ENCODE measurements around the gene UGT1A6.
"Not testable (repeated sequence)": the region's sequence is repeated elsewhere in the genome, so short reads cannot be mapped to it uniquely, and the experiment has no call there.

Gene UGT1A6

DNA sequence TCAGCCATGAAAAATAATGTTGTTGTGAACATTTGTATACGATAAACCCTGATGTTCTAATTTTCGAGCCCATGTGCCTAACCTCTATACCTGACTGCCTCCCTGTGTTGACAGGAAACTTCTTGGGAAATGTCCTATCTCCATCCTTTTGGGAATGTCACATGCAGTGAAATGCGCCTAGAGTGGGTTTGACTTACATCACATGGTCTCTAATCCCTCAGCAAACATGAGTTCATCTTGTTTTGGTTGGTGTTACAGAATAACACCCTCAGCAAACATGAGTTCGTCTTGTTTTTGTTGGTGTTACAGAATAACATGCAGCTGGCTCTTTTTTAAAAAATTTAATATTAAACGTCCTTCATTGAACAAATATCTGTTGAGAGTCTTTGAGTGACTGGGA is 4.3 kb upstream of the UGT1A6 start:
- DNase-seq: no peak

DNA sequence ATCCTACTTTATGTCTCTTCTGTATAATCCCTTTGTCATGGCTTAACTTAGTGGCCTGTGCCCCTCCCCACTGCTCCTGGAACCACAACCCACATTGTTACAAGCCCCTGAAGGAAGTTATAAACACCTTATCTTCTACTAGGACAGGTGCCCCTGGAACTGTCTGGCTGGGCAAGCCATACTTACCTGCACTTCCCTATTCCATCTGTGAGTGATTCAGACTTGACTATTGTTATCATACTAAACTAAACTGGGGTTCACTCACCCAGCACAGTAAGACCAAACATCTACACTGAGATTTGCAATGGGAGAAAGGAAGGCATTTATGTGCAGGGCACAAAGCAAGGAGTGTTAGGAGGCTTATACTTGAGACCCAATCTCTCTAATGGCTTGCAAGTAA is 3.7 kb upstream of the UGT1A6 start:
- DNase-seq: no peak

DNA sequence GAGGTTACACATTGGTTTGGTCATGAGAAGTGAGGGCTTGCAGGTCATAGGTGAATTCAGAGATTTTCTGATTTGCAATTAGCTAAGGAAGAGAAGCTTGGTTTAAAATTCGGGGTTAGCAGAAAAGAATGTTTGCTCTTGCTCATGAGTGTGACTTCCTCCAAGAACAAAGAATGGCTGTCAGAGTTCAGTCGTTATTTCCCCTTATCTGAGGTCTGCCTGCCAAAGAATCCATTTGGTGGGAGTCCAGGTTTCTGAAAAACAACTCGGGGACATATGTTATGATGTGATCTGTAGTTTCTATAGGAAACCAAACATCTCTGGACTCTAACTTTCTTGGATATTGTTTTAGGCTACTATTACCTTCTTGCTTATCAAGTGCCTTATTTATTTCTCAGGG is 3.2 kb upstream of the UGT1A6 start:
- DNase-seq: no peak

DNA sequence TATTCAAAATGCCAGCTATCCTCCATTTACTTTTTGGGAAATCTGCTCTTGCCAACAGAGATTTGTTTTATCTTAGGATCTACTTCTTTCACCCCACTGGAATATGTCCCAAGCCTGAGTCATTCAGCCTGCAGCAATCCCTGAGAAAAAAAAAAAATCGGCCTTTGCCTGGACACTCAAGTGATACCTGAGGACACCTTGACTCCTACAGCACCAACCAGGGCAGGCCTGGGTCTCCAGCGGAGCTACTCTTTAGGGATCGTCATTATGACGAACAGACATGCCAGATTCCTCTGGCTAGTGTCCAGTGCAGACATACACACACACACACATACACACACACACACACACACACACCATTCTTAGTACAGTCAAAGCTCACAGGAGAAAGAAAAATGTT is 2.2 kb upstream of the UGT1A6 start:
- no peak for DNase-seq

DNA sequence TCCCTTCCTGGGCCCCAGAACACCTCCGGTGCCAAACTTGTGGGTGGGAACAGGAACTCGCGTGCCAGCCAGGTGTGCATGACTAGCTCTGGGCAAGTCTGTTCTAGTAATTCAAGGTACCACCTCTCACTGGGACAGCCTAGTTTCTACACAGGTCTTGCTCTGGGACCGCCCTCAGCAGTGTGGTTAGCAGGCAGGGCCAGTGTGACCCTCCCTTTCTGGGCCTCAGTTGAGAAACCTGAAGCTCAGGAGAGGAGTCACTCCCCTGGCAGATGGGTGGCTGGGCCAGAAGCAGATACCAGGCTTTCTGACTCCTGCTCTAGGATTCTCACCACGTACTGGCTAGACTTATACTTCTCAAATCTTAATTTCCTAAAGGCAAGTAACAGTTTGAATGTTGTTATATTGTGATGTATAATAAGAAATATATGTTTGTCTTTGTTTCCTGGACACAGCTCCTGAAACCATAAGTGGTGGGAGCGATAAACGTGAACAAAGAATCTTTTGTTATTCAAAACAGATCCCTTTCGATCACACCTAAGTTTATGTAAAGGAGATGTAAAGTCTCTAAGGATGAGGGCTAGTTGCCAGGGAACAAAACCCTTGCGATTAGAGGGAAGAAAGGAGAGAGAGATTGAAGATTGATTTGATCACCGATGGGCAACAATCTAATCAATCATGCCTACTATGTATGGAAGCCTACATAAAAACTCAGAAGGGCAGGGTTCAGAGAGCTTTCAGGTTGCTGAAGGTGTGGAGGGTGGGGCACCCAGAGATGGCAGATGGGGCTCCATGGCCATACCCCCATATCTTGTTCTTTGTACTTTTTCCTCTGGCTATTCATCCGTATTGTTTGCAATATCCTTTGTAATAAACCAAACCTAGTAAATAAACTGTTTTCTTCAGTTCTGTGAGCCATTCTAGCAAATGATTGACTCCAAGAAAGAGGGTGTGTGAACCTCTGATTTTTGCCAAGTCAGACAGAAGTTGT is 952 bp upstream of the UGT1A6 start:
- no peak for DNase-seq

DNA sequence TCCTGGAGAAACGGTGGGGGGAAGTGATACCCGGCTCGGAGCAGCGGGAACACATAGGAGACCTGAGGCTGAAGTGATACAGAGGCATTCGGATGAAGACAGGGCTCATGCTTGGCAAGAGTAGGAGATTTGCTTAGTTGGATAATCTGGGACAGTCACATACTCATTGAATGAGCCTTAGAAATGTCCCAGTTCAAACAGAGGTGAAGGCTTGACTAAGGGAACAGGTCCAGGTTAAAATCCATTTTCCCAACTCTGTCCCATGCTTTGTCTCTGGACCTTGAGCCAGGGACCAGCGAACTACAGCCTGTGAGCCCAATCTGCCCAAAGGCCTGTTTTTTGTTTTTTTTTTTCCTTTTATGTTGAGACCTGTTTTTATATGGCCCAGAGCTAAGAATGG is 1.3 kb downstream of the UGT1A6 start:
- no peak for DNase-seq

DNA sequence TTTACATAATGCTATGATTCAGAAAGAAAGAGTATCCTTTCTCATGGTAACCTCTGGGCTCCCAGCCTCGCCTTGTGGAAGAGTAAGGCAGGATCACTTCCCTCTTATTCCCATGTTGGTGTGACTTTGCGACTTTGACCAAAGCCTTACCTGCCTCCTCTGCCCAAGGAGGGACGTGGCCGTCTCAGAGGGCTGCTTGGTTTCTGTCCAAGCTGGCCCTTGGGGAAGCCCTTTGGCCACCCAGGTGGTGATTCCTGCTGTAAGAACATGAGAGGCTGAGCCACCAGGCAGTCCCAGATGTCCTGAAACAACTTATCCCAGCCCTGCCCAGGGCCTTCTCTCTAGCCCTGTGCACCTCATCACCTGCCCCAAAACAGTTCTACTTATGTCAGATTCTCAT is 6.0 kb downstream of the UGT1A6 start:
- DNase-seq: no peak

DNA sequence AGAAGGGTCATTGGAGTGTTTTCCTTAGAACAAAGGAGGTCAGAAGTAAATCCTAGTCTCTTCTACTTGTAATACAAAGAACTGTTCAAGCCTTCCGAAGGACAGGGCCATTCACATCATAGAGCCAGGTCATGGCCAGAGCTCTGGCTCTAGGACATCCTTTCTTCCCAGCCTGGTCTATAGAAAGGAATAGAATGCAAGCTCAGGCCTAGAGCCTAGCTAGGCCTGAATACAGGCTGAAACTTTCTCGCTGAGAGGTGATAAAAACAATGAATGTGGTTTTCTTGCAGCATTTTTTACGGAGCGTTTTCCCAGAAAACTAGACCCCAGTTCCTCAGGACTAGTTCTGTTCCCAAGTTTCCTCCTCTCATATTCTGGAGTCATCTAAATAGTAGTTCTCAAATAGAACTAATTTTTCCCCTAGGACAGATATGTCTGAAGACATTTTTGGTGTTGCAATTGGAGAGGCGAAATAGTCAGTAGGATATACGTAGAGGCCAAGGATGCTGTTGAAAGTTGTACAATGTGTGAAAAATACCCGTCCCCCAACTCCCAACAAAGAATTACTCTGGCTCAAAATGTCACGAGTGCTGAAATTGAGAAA is 6.8 kb downstream of the UGT1A6 start:
- no peak for DNase-seq

DNA sequence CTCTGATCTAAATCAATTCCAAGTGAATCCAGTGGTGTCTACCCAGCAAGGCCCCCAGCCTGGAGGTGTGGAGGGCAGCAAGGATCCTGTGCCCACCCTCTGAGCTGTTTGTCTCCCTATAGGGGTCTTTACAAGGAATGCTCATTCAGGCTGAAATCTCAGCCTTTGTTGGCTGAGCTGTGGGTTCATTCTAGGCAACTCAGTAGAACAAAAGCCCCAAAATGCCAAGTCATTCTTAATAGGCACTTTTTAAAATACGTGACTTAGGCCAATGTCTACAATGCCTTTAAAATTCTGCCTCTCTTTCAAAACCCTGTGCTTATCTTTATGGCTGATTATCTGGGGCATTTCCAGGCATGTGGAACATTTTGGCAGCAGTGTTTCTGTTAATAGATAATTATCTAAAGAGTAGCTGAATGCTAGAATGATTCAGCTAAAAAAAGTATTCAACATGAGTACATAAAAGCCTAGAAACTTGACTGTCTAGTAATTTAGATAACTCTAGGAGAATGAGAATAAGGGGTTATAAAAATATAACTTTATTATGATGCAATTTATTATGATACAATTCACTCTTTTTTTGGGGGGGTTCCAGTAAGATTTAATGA is 7.4 kb downstream of the UGT1A6 start:
- no peak for DNase-seq

DNA sequence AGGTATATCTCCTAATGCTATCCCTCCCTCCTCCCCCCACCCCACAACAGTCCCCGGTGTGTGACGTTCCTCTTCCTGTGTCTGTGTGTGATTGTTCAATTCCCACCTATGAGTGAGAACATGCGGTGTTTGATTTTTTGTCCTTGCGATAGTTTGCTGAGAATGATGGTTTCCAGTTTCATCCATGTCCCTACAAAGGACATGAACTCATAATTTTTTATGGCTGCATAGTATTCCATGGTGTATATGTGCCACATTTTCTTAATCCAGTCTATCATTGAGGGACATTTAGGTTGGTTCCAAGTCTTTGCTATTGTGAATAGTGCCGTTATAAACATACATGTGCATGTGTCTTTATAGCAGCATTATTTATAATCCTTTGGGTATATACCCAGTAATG is 8.2 kb downstream of the UGT1A6 start:
- not testable (repeated sequence) for DNase-seq

DNA sequence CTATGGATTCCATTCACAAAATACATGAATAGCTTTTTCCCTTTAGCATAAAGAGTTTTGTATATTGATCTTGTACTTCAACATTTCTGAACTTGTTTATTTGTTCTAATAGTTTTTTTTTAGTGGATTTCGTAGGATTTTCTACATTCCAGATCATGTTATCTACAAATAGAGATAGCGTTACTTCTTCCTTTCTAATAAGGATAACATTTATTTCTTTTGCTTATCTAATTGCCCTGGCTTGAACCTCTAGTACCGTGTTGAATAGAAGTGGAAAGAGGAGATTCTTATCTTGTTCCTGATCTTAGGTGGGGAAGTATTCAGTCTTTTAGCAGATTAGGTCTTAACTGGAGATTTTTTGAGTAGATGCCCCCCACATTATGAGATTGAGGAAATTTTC is 9.5 kb downstream of the UGT1A6 start:
- no peak for DNase-seq

DNA sequence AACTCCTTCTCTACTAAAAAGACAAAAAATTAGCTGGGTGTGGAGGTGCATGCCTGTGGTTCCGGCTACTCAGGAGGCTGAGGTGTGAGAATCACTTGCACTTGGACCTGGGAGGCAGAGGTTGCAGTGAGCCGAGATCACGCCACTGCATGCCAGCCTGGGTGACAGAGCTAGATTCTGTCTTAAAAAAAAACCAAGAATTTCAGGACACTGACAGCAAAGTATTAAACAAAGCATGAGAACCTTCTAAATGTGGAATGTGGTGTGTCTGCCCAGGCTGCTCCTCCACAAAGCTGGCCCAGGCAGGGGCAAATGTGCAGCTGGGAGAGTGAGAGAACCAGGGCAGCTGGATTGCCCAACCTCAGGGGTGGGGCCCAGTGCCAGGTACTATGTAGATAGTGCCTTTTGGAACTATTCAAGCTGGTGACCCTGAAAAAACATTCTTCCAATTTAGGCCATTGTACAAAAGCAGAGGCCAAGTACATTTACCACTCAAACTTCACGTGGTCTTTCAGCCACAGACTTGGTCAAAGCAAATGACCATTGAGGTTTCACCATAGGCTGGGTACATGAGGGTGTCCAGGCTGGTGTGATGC is 13.3 kb downstream of the UGT1A6 start:
- DNase-seq: no peak

DNA sequence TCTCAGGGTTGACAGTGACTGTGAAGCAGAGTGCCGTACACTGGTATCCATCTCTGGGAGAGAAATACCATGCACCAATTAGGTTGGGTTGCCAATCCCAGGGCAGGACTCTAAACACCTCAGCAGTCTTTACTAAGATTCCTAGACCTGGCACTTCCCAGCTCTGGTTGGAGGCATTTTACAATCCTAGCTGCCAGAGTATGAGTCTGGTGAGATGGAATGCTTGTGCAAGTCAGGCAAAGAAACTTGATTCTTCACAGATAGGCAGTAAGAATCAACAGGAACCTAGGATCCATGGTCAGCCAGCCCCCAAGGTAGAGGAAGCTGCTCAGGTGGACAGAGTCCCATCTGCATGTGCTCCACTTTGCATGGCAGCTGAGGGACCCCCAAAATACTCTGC is 14.0 kb downstream of the UGT1A6 start:
- no peak for DNase-seq

DNA sequence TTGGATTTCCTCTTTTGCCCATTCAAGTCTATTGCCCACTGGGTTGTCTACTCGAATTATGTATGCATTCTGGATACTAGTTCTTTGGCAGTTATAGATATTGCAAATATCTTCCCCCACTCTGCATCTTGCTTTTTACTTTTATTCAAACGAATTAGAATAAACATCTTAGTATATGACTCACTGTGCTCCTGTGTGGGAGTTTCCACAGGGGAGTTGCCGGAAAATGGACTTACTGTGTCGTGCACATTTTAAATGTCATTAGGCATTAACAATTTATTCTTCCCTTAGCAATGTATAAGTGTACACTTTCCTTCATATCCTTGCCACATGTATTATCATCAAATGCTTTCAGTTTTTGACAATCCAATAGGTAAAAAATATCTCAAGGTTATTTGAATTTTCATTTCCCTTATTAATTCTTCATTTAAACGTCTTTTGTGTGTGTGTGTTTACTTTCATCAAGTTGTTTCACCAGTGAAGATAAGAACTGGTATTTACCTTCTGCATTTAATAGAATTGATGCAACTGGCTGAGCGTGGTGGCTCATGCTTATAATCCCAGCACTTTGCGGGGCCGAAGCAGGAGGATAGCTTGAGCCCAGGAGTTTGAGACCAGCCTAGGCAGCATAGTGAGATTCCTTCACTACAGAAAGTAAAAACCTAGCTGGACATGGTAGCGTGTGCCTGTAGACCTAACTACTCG is 15.4 kb downstream of the UGT1A6 start:
- DNase-seq: no peak

DNA sequence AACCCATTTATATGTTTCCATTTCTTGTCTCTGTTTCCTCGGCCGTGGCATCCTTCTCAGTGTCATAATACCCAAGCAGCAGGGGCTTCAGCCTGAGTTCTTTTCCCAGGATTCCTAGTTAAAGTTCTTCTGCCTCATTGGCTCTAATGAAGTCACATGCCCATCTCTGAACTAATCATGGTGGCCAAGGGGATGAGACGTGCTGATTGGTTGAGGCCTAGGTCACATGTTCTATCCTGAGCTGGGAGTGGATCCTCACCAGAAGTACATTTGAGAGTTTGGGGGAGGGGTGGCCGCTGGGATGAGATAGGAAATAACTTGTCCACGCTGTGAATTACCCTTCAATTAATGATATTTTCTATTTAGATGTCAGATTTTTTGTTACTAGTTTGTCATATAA is 16.3 kb downstream of the UGT1A6 start:
- no peak for DNase-seq

DNA sequence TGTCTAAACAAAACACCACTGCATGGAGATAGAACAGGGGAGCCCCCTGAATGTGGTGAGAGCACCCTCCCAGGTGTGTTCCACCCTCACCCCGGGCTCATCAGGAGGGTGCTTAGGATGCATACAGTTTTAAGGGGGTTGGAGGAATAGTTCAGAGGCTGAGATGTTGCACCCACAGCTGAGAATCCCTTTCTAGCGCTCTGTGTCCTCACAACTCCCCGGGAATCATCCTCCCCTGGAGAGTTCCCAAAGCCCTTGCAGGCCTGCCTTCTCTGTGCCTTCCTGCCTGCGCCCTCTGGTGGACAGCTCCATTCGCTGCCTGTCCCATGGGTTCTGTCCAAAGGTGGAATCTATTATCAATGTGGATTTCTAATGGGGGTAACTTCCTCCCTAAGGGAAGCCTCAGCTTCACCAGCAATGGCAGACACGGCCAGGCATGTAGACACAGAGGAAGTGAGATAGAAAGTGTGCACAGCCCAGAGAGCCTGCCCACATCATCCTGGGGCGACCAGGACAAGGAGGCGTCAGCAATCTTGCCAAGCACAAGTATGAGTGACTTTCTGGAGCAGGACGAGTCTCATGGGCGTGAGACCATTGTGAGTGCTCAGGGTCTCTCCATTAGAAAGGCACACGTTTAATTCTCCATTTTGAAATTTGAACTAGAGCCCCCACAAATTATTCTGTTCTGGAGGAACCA is 18.8 kb downstream of the UGT1A6 start:
- DNase-seq: peak; percentile 52

DNA sequence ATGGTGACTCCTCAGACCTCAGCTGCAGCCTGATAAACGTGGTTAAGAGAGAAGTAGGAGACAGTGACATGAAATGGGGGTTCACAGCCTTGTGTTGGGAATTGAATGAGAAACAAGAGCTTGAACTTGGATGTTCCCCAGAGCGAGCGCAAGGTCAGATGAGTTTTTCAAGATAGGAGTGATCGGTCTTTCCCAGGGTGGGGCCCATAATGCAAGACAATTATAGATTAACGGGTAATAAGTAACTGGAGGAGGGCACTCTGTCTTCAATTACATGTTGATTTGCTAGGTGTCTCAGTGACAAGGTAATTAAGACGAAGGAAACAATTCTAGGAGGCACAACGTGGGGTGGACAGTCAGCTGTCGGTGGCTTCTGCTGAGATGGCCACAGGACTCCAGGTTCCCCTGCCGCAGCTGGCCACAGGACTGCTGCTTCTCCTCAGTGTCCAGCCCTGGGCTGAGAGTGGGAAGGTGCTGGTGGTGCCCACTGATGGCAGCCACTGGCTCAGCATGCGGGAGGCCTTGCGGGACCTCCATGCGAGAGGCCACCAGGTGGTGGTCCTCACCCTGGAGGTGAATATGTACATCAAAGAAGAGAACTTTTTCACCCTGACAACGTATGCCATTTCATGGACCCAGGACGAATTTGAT is 20.0 kb downstream of the UGT1A6 start, which contains the start of gene UGT1A5:
Gene UGT1A5 (plus strand): TSS at position 297 of the 651 bp plus-strand sequence. CDS start 85 bp downstream, at position 382.
- DNase-seq: no peak

DNA sequence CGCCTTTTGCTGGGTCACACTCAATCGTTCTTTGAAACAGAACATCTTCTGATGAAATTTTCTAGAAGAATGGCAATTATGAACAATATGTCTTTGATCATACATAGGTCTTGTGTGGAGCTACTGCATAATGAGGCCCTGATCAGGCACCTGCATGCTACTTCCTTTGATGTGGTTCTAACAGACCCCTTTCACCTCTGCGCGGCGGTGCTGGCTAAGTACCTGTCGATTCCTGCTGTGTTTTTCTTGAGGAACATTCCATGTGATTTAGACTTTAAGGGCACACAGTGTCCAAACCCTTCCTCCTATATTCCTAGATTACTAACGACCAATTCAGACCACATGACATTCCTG is 20.5 kb downstream of the UGT1A6 start:
- no peak for DNase-seq

DNA sequence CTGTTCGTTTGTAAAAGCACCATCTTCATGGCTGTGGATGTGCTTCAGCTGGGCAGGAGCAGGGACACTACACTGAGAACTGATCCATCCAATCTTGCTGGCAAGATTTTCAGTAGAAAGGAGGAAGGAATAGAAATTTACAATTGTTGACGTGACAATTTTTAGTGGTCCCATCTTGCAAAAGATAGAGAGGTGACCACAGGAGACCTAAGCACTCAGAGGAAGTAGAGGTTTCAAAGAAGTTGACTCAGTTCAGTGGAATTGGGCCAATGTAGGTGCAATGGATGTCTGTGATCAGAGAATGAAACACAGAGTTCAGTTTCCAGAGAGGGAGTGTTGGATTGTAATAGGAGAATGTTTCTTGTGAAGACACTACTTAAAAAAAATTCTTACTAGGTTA is 21.4 kb downstream of the UGT1A6 start:
- DNase-seq: no peak

DNA sequence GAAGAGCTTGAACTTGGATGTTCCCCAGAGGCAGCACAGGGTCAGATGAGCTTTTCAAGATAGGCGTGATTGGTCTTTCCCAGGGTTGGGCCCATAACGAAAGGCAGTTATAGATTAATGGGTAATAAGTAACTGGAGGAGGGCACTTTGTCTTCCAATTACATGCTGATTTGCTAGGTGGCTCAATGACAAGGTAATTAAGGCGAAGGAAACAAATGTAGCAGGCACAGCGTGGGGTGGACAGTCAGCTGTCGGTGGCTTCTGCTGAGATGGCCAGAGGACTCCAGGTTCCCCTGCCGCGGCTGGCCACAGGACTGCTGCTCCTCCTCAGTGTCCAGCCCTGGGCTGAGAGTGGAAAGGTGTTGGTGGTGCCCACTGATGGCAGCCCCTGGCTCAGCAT is 25.9 kb downstream of the UGT1A6 start, which contains the start of gene UGT1A4:
Gene UGT1A4 (plus strand): TSS at position 185 of the 400 bp plus-strand sequence. CDS start 85 bp downstream, at position 270.
- no peak for DNase-seq

DNA sequence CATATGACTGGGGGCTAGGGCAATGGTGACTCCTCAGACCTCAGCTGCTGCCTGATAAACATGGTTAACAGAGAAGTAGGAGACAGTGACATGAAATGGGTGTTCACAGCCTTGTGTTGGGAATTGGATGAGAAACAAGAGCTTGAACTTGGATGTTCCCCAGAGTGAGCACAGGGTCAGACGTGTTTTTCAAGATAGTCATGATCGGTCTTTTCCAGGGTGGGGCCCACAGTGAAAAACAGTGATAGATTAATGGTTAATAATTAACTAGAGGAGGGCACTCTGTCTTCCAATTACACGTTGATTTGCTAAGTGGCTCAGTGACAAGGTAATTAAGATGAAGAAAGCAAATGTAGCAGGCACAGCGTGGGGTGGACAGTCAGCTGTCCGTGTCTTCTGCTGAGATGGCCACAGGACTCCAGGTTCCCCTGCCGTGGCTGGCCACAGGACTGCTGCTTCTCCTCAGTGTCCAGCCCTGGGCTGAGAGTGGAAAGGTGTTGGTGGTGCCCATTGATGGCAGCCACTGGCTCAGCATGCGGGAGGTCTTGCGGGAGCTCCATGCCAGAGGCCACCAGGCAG is 36.1 kb downstream of the UGT1A6 start, which contains the start of gene UGT1A3:
Gene UGT1A3 (plus strand): TSS at position 320 of the 579 bp plus-strand sequence. CDS start 85 bp downstream, at position 405.
- no peak for DNase-seq

All from NK-92 treated with Interleukin-12 subunit alpha and Interleukin-12 subunit beta, amount 100 ng/mL, for 24 hours (cell line).